A549 (cell line): ENCODE results near the gene HLA-DPA1. TPM values are rescaled to one million over a fixed set of nuclear protein-coding genes. Genes with fewer than 3 reads are reported as not detected.

Source experiments
- ATAC-seq, 2 experiments: fragments of 200-7000 bp in 1 of 2; fragments of >200 bp in 1 of 2; cut with Nextera tagmentation in 1 of 2; cut with Tn5 transposase in 1 of 2; 3 replicates each; pipeline versions ENCODE4 v1.8.0 to v1.9.1; 2018 to 2020; ENCODE audit warnings: mild to moderate bottlenecking in 1 of 2, moderate library complexity in 1 of 2
- CTCF ChIA-PET: fragments of 300-600 bp; sonication (Branson Sonifier 250); formaldehyde crosslinking; extraction: SDS; loops from one replicate; lab custom pipeline; 2021; ENCODE audit warnings: antibody characterized with exemption, inconsistent platforms; lab: Yijun Ruan, JAX
- POLR2A ChIA-PET: fragments of 350-600 bp; formaldehyde crosslinking; extraction: SDS; loops from one replicate; lab custom pipeline; 2021; ENCODE audit warnings: antibody characterized with exemption, inconsistent platforms; lab: Yijun Ruan, JAX
- DNase-seq, 2 experiments: peaks; one replicate each; pipeline versions ENCODE4 v3.0.0 to v3.0.0-alpha.2; 2011 to 2016; ENCODE audit warnings: low read depth in 1 of 2, low spot score in 1 of 2
- FAIRE-seq: peaks from 2 replicates; lab custom pipeline; 2011; peaks lifted over from hg19 to GRCh38; lab: Jason Lieb, UNC
- H3K27ac ChIP-seq, 2 experiments: fragments of >200 bp; sonication (Bioruptor Twin); formaldehyde crosslinking; 3 replicates each; pipeline ENCODE4 v1.5.1; 2016 to 2017
- H3K4me1 ChIP-seq: fragments of >200 bp; sonication (Bioruptor Twin); formaldehyde crosslinking; 3 replicates; pipeline ENCODE4 v1.6.1; 2016
- H3K4me2 ChIP-seq: fragments of >200 bp; sonication (Bioruptor Twin); formaldehyde crosslinking; 3 replicates; pipeline ENCODE4 v1.6.1; 2016
- H3K4me3 ChIP-seq: fragments of >200 bp; sonication (Bioruptor Twin); formaldehyde crosslinking; 3 replicates; pipeline ENCODE4 v1.5.1; 2016
- H3K9me3 ChIP-seq: fragments of >200 bp; sonication (Bioruptor Twin); formaldehyde crosslinking; 3 replicates; pipeline ENCODE4 v1.6.1; 2016
- ATOH8 ChIP-seq: fragments of 250-450 bp; sonication (Bioruptor Pico); IDR thresholded peaks from 2 replicates; pipeline ENCODE4 v1.5.0; 2020; ENCODE audit warnings: low read depth, mild to moderate bottlenecking, moderate library complexity
- BCL3 ChIP-seq: fragments of >200 bp; sonication (Bioruptor Twin); formaldehyde crosslinking; IDR thresholded peaks from 3 replicates; pipeline ENCODE4 v1.6.1; 2016
- CTCF ChIP-seq: fragments of >200 bp; sonication (Bioruptor Twin); formaldehyde crosslinking; IDR thresholded peaks from 3 replicates; pipeline ENCODE4 v1.5.1; 2016
- EHF ChIP-seq: fragments of 250-450 bp; sonication (Bioruptor Pico); IDR thresholded peaks from 2 replicates; pipeline ENCODE4 v1.5.0; 2020; ENCODE audit warnings: mild to moderate bottlenecking
- EHMT2 ChIP-seq: fragments of 200-600 bp; sonication (generic); IDR thresholded peaks from 2 replicates; pipeline ENCODE4 v1.6.1; 2016; ENCODE audit warnings: antibody characterized with exemption, low read depth, mild to moderate bottlenecking, moderate library complexity
- EP300 ChIP-seq, 2 experiments: fragments of >200 bp; sonication (Bioruptor Twin); formaldehyde crosslinking; IDR thresholded peaks; 2 replicates in 1 of 2; 3 replicates in 1 of 2; pipeline ENCODE4 v1.6.1; 2016 to 2017
- FOSB ChIP-seq: fragments of 250-450 bp; sonication (Bioruptor Pico); IDR thresholded peaks from 2 replicates; pipeline ENCODE4 v1.5.0; 2020; ENCODE audit warnings: mild to moderate bottlenecking, moderate library complexity
- FOXS1 ChIP-seq: fragments of 250-450 bp; sonication (Bioruptor Pico); IDR thresholded peaks from 2 replicates; pipeline ENCODE4 v1.5.0; 2020; ENCODE audit warnings: mild to moderate bottlenecking, moderate library complexity
- HES2 ChIP-seq: fragments of >200 bp; sonication (Bioruptor Twin); formaldehyde crosslinking; IDR thresholded peaks from 2 replicates; pipeline ENCODE4 v1.6.1; 2016
- HOXA7 ChIP-seq: fragments of 250-450 bp; sonication (Bioruptor Pico); IDR thresholded peaks from 2 replicates; pipeline ENCODE4 v1.5.0; 2020; ENCODE audit warnings: mild to moderate bottlenecking, moderate library complexity
- HOXB13 ChIP-seq: fragments of 250-450 bp; sonication (Bioruptor Pico); IDR thresholded peaks from 2 replicates; pipeline ENCODE4 v1.5.0; 2020; ENCODE audit warnings: low read depth, mild to moderate bottlenecking, moderate library complexity
- KDM1A ChIP-seq: fragments of 200-600 bp; sonication (generic); IDR thresholded peaks from 2 replicates; pipeline ENCODE4 v1.6.1; 2016; ENCODE audit warnings: low read depth, mild to moderate bottlenecking
- KDM5A ChIP-seq: fragments of 200-600 bp; sonication (generic); IDR thresholded peaks from 2 replicates; pipeline ENCODE4 v1.6.1; 2016; ENCODE audit warnings: antibody characterized with exemption, mild to moderate bottlenecking
- MAFK ChIP-seq: fragments of 450-650 bp; IDR thresholded peaks from 2 replicates; pipeline ENCODE4 v1.6.1; 2014; ENCODE audit not compliant: partially characterized antibody
- MAX ChIP-seq: IDR thresholded peaks from 2 replicates; pipeline ENCODE4 v1.6.1; 2012
- MYC ChIP-seq: IDR thresholded peaks from 2 replicates; pipeline ENCODE4 v1.6.1; 2012; ENCODE audit warnings: mild to moderate bottlenecking, inconsistent platforms, low read length, improper control_type of control experiment, borderline replicate concordance
- REST ChIP-seq: fragments of 200-600 bp; sonication (generic); IDR thresholded peaks from 2 replicates; pipeline ENCODE4 v1.6.1; 2016; ENCODE audit warnings: antibody characterized with exemption, mild to moderate bottlenecking, moderate library complexity
- TFCP2L1 ChIP-seq: fragments of 250-450 bp; sonication (Bioruptor Pico); IDR thresholded peaks from 2 replicates; pipeline ENCODE4 v1.5.0; 2021; ENCODE audit warnings: mild to moderate bottlenecking
- USF2 ChIP-seq: fragments of 450-650 bp; IDR thresholded peaks from 2 replicates; pipeline ENCODE4 v1.6.1; 2014; ENCODE audit warnings: antibody characterized with exemption
- ZC3H11A ChIP-seq: fragments of 450-650 bp; IDR thresholded peaks from 2 replicates; pipeline ENCODE4 v1.6.1; 2014; ENCODE audit warnings: antibody characterized with exemption, mild to moderate bottlenecking
- polyA plus RNA-seq, 4 experiments: library from polyadenylated mRNA; depleted of rRNA in 3 of 4; stranded (reverse); fragments of >200 nt; fragmentation: RNase III in 1 of 4; extraction: RNeasy Plus Mini Kit Qiagen cat#74134 plus additional on column Dnase treatment in 1 of 4; gene quantifications; 2 replicates in 3 of 4; 3 replicates in 1 of 4; pipeline ENCODE4 v1.2.3, GENCODE V29; 2011 to 2017

HLA-DPA1 gene
- polyA plus RNA-seq, 2 of the 4 experiments (the other 2 are of a cell fraction), result 0.09 TPM; not detected in 1

- no peaks in the 10 kb centered on the region for H3K4me1 ChIP-seq
- ATAC-seq (no peak), DNase-seq (no peak), FAIRE-seq (no peak)
- no peak overlapping the region for H3K27ac ChIP-seq
- no peak overlapping the region for H3K4me2 ChIP-seq
- POLR2A ChIA-PET, result no interaction called here
- H3K4me3 ChIP-seq, result no peak overlapping the region
- TF ChIP-seq TFCP2L1 (CRISPR knock-in tag) (no peak), FOXS1 (CRISPR knock-in tag) (no peak), MAX (no peak), BCL3 (no peak), ATOH8 (no peak), REST (no peak), KDM1A (no peak), HOXB13 (CRISPR knock-in tag) (no peak), MAFK (no peak), USF2 (no peak), KDM5A (no peak), ZC3H11A (no peak), CTCF (no peak), EHMT2 (no peak), EP300 (IDR thresholded peaks at IDR 0.05) (no peak), EHF (CRISPR knock-in tag) (no peak), MYC (no peak), HOXA7 (CRISPR knock-in tag) (no peak), FOSB (CRISPR knock-in tag) (no peak), HES2 (no peak)
- CTCF ChIA-PET, result interaction anchor here (1.0 to 1.8 kb wide), 3 partner anchors 35 to 229 kb away, joined by 3 to 7 read pairs (median 4); no protein-coding TSS in a partner anchor
- no peaks in the 10 kb centered on the region for H3K9me3 ChIP-seq
Measured at GRCh38 chr6:33019372-33019771, 54.1 kb downstream of the HLA-DPA1 start.
